Lower lobe of right lung (tissue), 2 donors: ENCODE data around the gene PCED1B. TPM values are rescaled to one million over a fixed set of nuclear protein-coding genes. Genes with fewer than 3 reads are reported as not detected.

Experiments
- ATAC-seq, 2 donors: fragments of 200-7000 bp; cut with Tn5 transposase; one replicate each; pipeline ENCODE4 v1.9.1; 2020 to 2022; ENCODE audit warnings: mild to moderate bottlenecking in 2 of 2, moderate library complexity in 2 of 2
- DNase-seq: peaks from one replicate; pipeline ENCODE4 v3.0.0-alpha.2; 2020
- H3K27ac ChIP-seq: fragments of 200-600 bp; one replicate; pipeline ENCODE4 v1.8.0; 2022
- H3K27me3 ChIP-seq: fragments of 200-600 bp; one replicate; pipeline ENCODE4 v1.8.0; 2022; ENCODE audit warnings: low read depth
- H3K36me3 ChIP-seq: fragments of 200-600 bp; one replicate; pipeline ENCODE4 v1.8.0; 2022; ENCODE audit warnings: mild to moderate bottlenecking
- H3K4me1 ChIP-seq: fragments of 200-600 bp; one replicate; pipeline ENCODE4 v1.8.0; 2022
- H3K4me3 ChIP-seq: fragments of 200-600 bp; one replicate; pipeline ENCODE4 v1.8.0; 2022; ENCODE audit warnings: mild to moderate bottlenecking
- H3K9me3 ChIP-seq: fragments of 200-600 bp; one replicate; pipeline ENCODE4 v1.8.0; 2022
- intact Hi-C: fragments of 100-400 bp; cut with DNase I; formaldehyde crosslinking; loops from one replicate; pipeline ENCODE4 v1.11.0; 2022
- total RNA-seq: library from RNA; stranded (reverse); fragmentation: NEBNext Ultra II Directional; extraction: Animal tissue kit (Norgen Biotek cat#: 25700); gene quantifications from one replicate; pipeline ENCODE4 v1.2.1, GENCODE V29; 2021
- TF ChIP-seq, protein P1 (sequence below): fragments of 200-600 bp; IDR thresholded peaks from one replicate; pipeline ENCODE4 v1.8.0; 2022; ENCODE audit warnings: antibody characterized with exemption, mild to moderate bottlenecking
- donor health status: DM: no; HTN: yes; CAD: no; lungs with severe emphysema.

The PCED1B gene
- total RNA-seq, 1 donor from 2014 or later = 13.4 TPM

DNA sequence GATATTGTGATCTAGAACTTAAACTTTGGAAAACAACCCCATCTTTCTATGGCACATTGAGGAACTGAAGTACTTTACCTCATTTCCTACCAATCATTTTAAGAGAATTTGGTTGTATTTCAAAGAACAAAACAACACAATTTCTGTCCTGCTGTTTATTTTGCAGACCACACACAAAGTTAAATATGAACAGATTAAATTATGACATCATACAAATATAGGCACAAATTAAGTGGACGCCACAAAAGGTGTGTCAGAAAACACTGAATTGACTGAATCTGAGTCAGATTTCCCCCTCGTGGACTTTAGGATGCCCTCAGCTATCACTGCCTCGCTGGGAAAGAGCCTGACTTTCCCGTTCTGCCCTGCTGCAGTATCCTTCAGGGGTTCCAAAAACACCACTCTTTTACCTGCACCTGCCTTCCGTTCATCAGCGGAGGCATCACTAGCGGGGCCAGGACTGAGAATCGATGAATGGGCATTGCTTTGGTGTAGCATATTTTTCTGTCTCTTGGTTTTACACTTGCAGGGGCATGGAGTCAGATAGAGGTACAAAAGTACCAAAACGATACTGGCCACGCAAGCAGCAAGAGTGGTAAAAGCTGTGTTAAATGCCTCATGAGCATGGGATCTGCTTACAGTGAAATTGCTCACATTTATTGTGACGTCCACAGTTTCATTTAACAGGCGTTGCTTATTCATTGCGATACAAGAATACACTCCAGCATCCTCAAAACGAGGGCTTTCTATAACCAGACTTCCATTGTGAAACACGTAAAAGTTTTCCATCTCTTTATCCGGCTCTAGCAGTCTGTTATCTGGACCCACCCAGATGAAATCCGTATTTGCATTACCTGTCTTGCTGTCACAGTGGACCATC, 2.0 kb upstream of the PCED1B start:
- H3K36me3 ChIP-seq = no peaks in the 10 kb centered on the region
- ATAC-seq (no peak), DNase-seq (no peak)
- peak overlapping the region; percentile 75 for H3K4me3 ChIP-seq
- H3K27me3 ChIP-seq = no peaks in the 10 kb centered on the region
- TF ChIP-seq, protein P1, sequence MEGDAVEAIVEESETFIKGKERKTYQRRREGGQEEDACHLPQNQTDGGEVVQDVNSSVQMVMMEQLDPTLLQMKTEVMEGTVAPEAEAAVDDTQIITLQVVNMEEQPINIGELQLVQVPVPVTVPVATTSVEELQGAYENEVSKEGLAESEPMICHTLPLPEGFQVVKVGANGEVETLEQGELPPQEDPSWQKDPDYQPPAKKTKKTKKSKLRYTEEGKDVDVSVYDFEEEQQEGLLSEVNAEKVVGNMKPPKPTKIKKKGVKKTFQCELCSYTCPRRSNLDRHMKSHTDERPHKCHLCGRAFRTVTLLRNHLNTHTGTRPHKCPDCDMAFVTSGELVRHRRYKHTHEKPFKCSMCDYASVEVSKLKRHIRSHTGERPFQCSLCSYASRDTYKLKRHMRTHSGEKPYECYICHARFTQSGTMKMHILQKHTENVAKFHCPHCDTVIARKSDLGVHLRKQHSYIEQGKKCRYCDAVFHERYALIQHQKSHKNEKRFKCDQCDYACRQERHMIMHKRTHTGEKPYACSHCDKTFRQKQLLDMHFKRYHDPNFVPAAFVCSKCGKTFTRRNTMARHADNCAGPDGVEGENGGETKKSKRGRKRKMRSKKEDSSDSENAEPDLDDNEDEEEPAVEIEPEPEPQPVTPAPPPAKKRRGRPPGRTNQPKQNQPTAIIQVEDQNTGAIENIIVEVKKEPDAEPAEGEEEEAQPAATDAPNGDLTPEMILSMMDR = no peak
- H3K9me3 ChIP-seq = no peaks in the 10 kb centered on the region
- peaks cover 44% of the 10 kb centered on the region for H3K4me1 ChIP-seq
- intact Hi-C loops = no loop called here
- H3K27ac ChIP-seq = no peak overlapping the region

DNA sequence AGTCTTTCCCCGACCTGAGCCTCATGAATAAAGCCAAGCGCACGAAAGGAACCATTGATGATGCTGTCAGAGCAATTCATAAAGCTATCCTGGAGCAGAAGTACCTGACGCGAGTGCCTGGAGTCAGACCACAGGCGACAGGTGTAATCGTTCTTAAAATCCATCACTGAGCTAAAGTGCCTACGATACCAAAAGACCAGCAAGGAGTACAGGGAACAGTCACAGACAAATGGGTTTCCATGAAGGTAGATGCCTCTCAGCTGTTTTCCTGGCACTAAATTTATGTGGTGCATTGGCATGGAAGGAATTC, 1.4 kb upstream of the PCED1B start:
- H3K4me3 ChIP-seq = peak overlapping the region; percentile 75
- intact Hi-C loops = no loop called here
- ATAC-seq (no peak), DNase-seq (no peak)
- TF ChIP-seq, protein P1 = no peak
- H3K9me3 ChIP-seq = no peaks in the 10 kb centered on the region
- H3K36me3 ChIP-seq = no peaks in the 10 kb centered on the region
- H3K27me3 ChIP-seq = no peaks in the 10 kb centered on the region
- H3K27ac ChIP-seq = no peak overlapping the region
- peaks cover 49% of the 10 kb centered on the region for H3K4me1 ChIP-seq

DNA sequence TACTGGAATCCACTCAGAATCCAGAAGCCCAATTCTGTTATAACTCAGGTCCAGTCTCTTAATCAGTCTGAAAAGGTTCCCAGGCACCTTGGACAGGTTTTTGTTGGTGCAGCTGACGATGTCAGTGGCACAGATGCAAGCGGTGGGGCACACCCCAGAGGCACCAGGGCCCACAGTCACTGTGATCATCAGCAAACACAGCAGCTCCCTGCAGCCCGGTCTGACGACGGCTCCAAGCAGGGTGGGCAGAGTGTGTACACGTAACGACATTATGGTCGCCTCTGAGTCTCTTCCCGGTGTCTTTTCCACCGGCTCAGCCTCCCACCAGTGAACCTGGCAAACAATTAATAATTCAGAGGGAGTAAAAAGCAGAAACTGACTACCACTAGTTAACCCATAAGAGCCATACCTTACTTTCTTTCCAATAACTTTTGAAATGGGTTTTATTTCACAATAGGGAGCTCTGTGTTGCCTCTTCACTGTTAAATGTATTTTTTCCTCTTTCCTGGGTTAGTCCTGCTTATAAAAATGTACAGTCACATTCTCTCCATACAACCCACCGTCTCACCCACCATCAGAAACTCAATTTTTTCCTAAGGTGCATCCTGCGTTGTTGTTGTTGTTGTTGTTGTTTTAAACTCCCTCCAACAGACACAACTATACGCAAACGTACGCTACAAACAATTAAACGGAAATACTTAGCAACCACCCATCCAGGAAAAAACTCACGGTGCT, 521 bp upstream of the PCED1B start:
- Histone ChIP-seq H3K36me3 (no peaks in the 10 kb centered on the region), H3K4me1 (peaks cover 58% of the 10 kb centered on the region), H3K9me3 (no peaks in the 10 kb centered on the region), H3K27me3 (no peaks in the 10 kb centered on the region), H3K27ac (peak overlapping the region; percentile 94), H3K4me3 (peak overlapping the region; percentile 75)
- DNase-seq (peak; percentile 62), ATAC-seq (peak; percentile 54 to 58)
- intact Hi-C loops = no loop called here
- TF ChIP-seq, protein P1 = no peak

DNA sequence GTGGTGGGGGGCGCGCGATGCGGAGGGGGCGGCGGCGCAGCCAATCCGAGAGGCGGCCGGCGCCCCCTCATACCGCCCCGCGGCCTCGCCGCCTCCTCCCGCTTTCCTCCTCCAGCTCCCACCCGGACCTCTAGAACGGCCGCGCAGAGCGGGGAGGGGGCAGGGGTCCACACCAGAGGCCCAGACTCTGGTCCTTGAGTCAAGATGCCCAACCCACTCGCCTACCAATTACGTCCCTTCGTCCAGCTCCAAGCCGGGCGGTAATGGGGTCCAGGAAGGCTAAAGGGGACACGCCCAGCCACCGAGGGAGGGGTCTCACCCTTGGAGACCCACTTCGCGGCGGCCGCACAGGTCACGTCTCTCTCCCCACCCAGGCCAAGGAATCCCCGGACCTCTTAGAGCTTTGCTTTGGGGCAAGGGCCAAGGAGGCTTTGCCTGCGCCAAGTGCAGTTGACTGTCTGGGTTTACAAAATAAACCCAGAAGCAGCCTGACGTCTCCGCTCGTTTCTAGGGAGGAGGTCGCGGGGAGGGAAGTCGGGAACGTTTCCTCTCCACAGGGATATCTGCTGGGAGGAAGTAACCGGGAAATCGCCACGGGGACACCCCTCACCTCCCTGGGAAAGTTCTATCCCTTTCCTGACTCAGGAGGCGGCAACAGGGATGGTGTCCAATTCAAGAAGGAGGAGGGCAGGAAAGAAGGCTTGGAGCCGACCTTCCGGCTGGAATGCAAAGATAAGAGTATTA, 732 bp downstream of the PCED1B start:
- Histone ChIP-seq H3K27ac (peak overlapping the region; percentile 94), H3K4me1 (peaks cover 71% of the 10 kb centered on the region), H3K36me3 (no peaks in the 10 kb centered on the region), H3K9me3 (no peaks in the 10 kb centered on the region), H3K4me3 (peak overlapping the region; percentile 75), H3K27me3 (no peaks in the 10 kb centered on the region)
- peak; percentile 71 to 75 for ATAC-seq
- intact Hi-C loops = no loop called here
- peak; percentile 72 for DNase-seq
- TF ChIP-seq, protein P1 = no peak

DNA sequence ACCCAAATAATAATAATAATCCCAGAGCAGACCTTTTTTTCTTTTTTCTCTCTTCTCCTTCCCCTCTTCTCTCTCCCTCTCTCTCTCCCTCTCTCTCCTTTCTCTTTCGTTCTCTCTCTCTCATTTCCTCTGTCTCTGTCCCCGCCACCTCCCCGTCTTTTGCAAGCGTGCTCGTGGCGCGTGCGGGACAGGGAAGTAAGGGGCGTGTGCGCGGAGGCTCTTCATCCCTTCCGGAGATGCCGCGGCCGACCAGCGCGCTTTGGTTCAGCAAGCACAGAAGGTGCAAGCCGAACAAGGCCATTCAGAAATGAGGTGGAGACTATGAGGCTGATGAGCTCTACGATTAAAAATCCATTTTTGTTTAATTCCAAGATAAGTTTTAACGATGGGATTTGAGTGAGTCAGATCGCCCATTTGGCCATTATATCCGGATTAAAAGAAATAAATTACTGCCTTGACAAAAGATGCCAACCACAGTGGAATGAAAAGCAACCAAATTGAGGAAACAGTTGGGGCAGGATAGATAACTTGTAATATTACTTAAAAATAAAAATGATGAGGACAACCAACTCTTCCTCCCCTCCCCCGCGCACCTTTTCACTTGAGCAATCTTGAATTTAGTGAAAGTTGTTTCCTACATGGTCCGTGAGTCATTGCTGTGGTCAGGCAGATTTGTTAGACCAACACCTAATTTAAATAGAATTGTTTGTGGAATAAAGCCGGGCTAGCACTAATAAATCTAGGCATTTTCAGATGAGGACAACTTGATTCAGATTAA, 1.5 kb downstream of the PCED1B start:
- H3K4me1 ChIP-seq = peaks cover 76% of the 10 kb centered on the region
- no peaks in the 10 kb centered on the region for H3K9me3 ChIP-seq
- peak; percentile 65 to 75 for ATAC-seq
- H3K27me3 ChIP-seq = no peaks in the 10 kb centered on the region
- peak overlapping the region; percentile 75 for H3K4me3 ChIP-seq
- no peaks in the 10 kb centered on the region for H3K36me3 ChIP-seq
- TF ChIP-seq, protein P1 = no peak
- DNase-seq = peak; percentile 88
- H3K27ac ChIP-seq = peak overlapping the region; percentile 94
- intact Hi-C loops = no loop called here
